K562 (cell line): ENCODE data around the gene GDF15. TPM values are rescaled to one million over a fixed set of nuclear protein-coding genes. Genes with fewer than 3 reads are reported as not detected.

Experiments
- CREM ChIP-seq: IDR thresholded peaks from 2 replicates; pipeline ENCODE4 v1.6.1; 2014; ENCODE audit warnings: antibody characterized with exemption, low read depth
- CTCF ChIP-seq, 3 experiments: IDR thresholded peaks in 2 of 3; conservative IDR thresholded peaks in 1 of 3; 2 replicates each; pipeline ENCODE4 v1.5.1; 2011 to 2012; ENCODE audit warnings: low read length in 3 of 3, mild to moderate bottlenecking in 3 of 3, control low read depth in 2 of 3, improper control_type of control experiment in 1 of 3, inconsistent platforms in 1 of 3, low read depth in 1 of 3, mixed read lengths in 1 of 3, moderate library complexity in 1 of 3; ENCODE audit not compliant: insufficient read depth in 2 of 3
- CXXC5 ChIP-seq: fragments of 250-450 bp; sonication (Bioruptor Pico); IDR thresholded peaks from 2 replicates; pipeline ENCODE4 v1.8.0; 2022; ENCODE audit warnings: inconsistent platforms, mild to moderate bottlenecking, moderate library complexity
- ELF4 ChIP-seq: fragments of 450-650 bp; formaldehyde crosslinking; IDR thresholded peaks from 2 replicates; pipeline ENCODE4 v1.4.0; 2022; ENCODE audit warnings: missing genetic modification characterization
- GATAD2A ChIP-seq: fragments of 450-650 bp; IDR thresholded peaks from 2 replicates; pipeline ENCODE4 v1.6.1; 2017
- MTA1 ChIP-seq: fragments of 450-650 bp; IDR thresholded peaks from 2 replicates; pipeline ENCODE4 v1.6.1; 2017; ENCODE audit warnings: borderline replicate concordance
- NCOA1 ChIP-seq: fragments of 450-650 bp; IDR thresholded peaks from 2 replicates; pipeline ENCODE4 v1.6.1; 2016; ENCODE audit warnings: low read depth
- NFYB ChIP-seq: IDR thresholded peaks from 2 replicates; pipeline ENCODE4 v1.6.1; 2011; ENCODE audit warnings: mild to moderate bottlenecking, moderate library complexity; ENCODE audit not compliant: insufficient read length; ENCODE audit errors: extremely low read depth
- NRF1 ChIP-seq, 2 experiments: fragments of 450-650 bp; IDR thresholded peaks in 1 of 2; conservative IDR thresholded peaks in 1 of 2; 2 replicates each; pipeline ENCODE4 v1.6.1; 2014; ENCODE audit warnings: mild to moderate bottlenecking in 2 of 2
- PHF21A ChIP-seq: fragments of 450-650 bp; IDR thresholded peaks from 2 replicates; pipeline ENCODE4 v1.6.1; 2017; ENCODE audit warnings: low read depth, borderline replicate concordance
- RCOR1 ChIP-seq, 2 experiments: IDR thresholded peaks; 2 replicates each; pipeline ENCODE4 v1.6.1; 2012; ENCODE audit warnings: low read depth in 2 of 2, low read length in 2 of 2, borderline replicate concordance in 1 of 2, improper control_type of control experiment in 1 of 2
- SMAD3 ChIP-seq: fragments of 450-650 bp; formaldehyde crosslinking; conservative IDR thresholded peaks from 2 replicates; pipeline ENCODE4 v1.4.0; 2020; ENCODE audit warnings: mild to moderate bottlenecking
- SRSF3 ChIP-seq: fragments of 200-400 bp; formaldehyde crosslinking; IDR thresholded peaks from 2 replicates; pipeline ENCODE4 v1.6.1; 2016; ENCODE audit warnings: mild to moderate bottlenecking, low read length, moderate library complexity; ENCODE audit not compliant: insufficient read depth
- TBL1XR1 ChIP-seq, 2 experiments: IDR thresholded peaks; 2 replicates each; pipeline ENCODE4 v1.6.1; 2012; ENCODE audit warnings: improper control_type of control experiment in 2 of 2, low read length in 2 of 2, mild to moderate bottlenecking in 1 of 2
- TCF7 ChIP-seq: sonication (generic); IDR thresholded peaks from 2 replicates; pipeline ENCODE4 v1.6.1; 2016; ENCODE audit warnings: antibody characterized with exemption, borderline replicate concordance
- YY1 ChIP-seq, 3 experiments: IDR thresholded peaks; 2 replicates each; pipeline ENCODE4 v1.6.1; 2011; ENCODE audit warnings: low read length in 2 of 3, mild to moderate bottlenecking in 2 of 3, moderate library complexity in 2 of 3, borderline replicate concordance in 1 of 3, control low read depth in 1 of 3, low read depth in 1 of 3; ENCODE audit not compliant: insufficient read depth in 3 of 3, insufficient replicate concordance in 2 of 3, control insufficient read depth in 1 of 3, insufficient read length in 1 of 3; ENCODE audit errors: extremely low read depth in 1 of 3
- ZNF592 ChIP-seq: fragments of 450-650 bp; IDR thresholded peaks from 2 replicates; pipeline ENCODE4 v1.6.1; 2017; ENCODE audit warnings: antibody characterized with exemption, mild to moderate bottlenecking
- ZNF695 ChIP-seq: fragments of 450-650 bp; formaldehyde crosslinking; IDR thresholded peaks from 2 replicates; pipeline ENCODE4 v1.4.0; 2020; ENCODE audit warnings: mild to moderate bottlenecking, moderate library complexity
- polyA plus RNA-seq, 8 experiments: library from polyadenylated mRNA; depleted of rRNA in 4 of 8; stranded (reverse) in 5 of 8; unstranded in 3 of 8; fragments of >200 nt; fragmentation: Nextera tagmentation in 2 of 8; fragmentation: Illumina TruSeq in 1 of 8; extraction: Ambion mirVana in 2 of 8; extraction: Trizol in 1 of 8; gene quantifications; 2 replicates each; pipeline versions ENCODE4 v1.2.1 to v1.2.3, GENCODE V29; 2011 to 2014; ENCODE audit warnings: inconsistent platforms in 1 of 8, missing spikeins in 1 of 8
- total RNA-seq, 7 experiments: library from RNA; depleted of rRNA in 6 of 7; stranded (reverse); fragments of >200 nt in 6 of 7; fragmentation: Illumina TruSeq in 2 of 7; extraction: Trizol in 2 of 7; gene quantifications; 2 replicates each; pipeline versions ENCODE4 v1.2.1 to v1.2.3, GENCODE V29; 2011 to 2021; ENCODE audit warnings: low replicate concordance in 1 of 7
- TF ChIP-seq, protein P1 (sequence below), 3 experiments: fragments of 200-800 bp in 1 of 3; sonication (Bioruptor generic) in 1 of 3; sonication (generic) in 1 of 3; formaldehyde crosslinking in 1 of 3; IDR thresholded peaks; 2 replicates each; pipeline versions ENCODE4 v1.6.1 to v1.8.0; 2016 to 2022; ENCODE audit warnings: mild to moderate bottlenecking in 2 of 3, missing compliant biosample characterization in 2 of 3, missing genetic modification characterization in 2 of 3, missing genetic modification reagents in 1 of 3

Gene GDF15
- total and polyA plus RNA-seq, 9 of the 15 experiments (the other 6 are each of a cell fraction or from before 2014, with no cell fraction given), result 2.3 to 82.4 (median 12.5) TPM

DNA sequence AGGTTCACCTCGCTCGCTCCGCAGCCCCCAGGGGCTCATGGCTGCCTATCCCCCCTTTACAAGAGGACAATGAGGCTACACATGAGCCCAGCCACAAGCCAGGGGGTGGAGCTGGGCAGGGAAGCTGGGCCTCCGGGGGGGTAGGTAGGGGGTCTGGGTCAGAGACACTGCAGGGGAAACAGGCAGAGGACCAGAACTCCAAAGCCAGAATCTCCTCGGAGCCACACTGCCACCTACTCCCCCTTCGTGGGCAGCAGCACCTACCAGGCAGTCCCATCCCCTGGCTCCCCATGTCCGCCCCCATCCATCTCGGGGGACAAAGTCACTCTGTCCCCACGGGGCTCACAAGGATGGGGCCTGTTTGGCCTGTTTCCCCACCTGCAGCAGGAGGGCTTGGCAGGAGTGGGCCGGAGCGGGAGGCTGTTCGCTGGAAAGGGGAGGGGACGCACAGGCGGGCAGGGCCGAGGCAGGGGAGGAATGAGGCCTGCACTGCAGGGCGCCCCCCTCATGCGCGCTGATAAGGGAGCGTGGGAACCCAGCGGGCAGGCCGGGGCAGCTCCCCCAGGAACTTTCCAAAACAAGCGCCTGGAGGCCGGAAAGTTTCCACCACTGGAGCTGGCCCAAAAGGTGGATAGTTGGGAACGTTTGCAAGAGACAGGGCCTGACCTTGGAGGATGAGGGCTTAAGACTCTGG, 52.5 kb downstream of the GDF15 start (continued):
- TF ChIP-seq ZNF592 (peak; percentile 76; the same call in 1 of the 2 replicates), CTCF (IDR thresholded peaks at IDR 0.05 in 2 of 3, conservative IDR thresholded peaks at IDR 0.05 in 1 of 3; ENCODE audit: insufficient read depth in 2 of 3, low read depth in 1 of 3, low read length in 3 of 3) (peak in 1 of 3 experiments; percentile 12; a peak in 1 of 6 replicates), MTA1 (peak; percentile 29; the same call in 1 of the 2 replicates), SRSF3 (no peak), ELF4 (0 out of 2 replicates have a peak, but pooled peaks have one; percentile 4), NFYB (no peak), TBL1XR1 (IDR thresholded peaks at IDR 0.05; ENCODE audit: low read length in 2 of 2) (peak; percentile 38 to 63; a peak in 2 of 4 replicates), ZNF695 (CRISPR knock-in tag) (no peak), TCF7 (0 out of 2 replicates have a peak, but pooled peaks have one; percentile 67), SMAD3 (CRISPR knock-in tag) (0 out of 2 replicates have a peak, but pooled peaks have one; percentile 5), CREM (peak; percentile 61; the same call in 1 of the 2 replicates), PHF21A (peak; percentile 77; the same call in 1 of the 2 replicates), RCOR1 (IDR thresholded peaks at IDR 0.05; ENCODE audit: borderline replicate concordance in 1 of 2, low read depth in 2 of 2, low read length in 2 of 2) (peak in 1 of 2 experiments; percentile 71; a peak in 3 of 4 replicates), NCOA1 (0 out of 2 replicates have a peak, but pooled peaks have one; percentile 32), CXXC5 (CRISPR knock-in tag) (peak; percentile 91), GATAD2A (peak; percentile 91; the same call in 1 of the 2 replicates), YY1 (IDR thresholded peaks at IDR 0.05; ENCODE audit: borderline replicate concordance in 1 of 3, control insufficient read depth in 1 of 3, extremely low read depth in 1 of 3, insufficient read depth in 3 of 3, insufficient read length in 1 of 3, insufficient replicate concordance in 2 of 3, low read depth in 1 of 3, low read length in 2 of 3) (peak in 2 of 3 experiments; percentile 7 to 16), NRF1 (conservative IDR thresholded peaks at IDR 0.05 in 1 of 2, IDR thresholded peaks at IDR 0.05 in 1 of 2) (peak; percentile 64 to 70)
- TF ChIP-seq, protein P1, sequence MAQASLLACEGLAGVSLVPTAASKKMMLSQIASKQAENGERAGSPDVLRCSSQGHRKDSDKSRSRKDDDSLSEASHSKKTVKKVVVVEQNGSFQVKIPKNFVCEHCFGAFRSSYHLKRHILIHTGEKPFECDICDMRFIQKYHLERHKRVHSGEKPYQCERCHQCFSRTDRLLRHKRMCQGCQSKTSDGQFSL (CRISPR knock-in tag; IDR thresholded peaks at IDR 0.05), result 0 out of 2 replicates have a peak, but pooled peaks have one; percentile 59
- TF ChIP-seq, protein P1 (tag; IDR thresholded peaks at IDR 0.05), result no peak; a peak in 1 of 4 replicates
